Stimulated activated CD4-positive, alpha-beta T cell treated with anti-CD3 and anti-CD28 coated beads, Interleukin-12 subunit alpha, Interleukin-12 subunit beta, amount 100 ng/mL, for 48 hours (primary cell): ENCODE data around the gene MASP2.
"Not testable (repeated sequence)": the region's sequence is repeated elsewhere in the genome, so short reads cannot be mapped to it uniquely, and the experiment has no call there.

ENCODE experiments used
- DNase-seq, 3 donors: peaks; one replicate each; pipeline ENCODE4 v3.0.0-alpha.2; 2020; ENCODE audit warnings: low read depth in 2 of 3, low spot score in 1 of 3

Gene MASP2

GRCh38 chr1:10992004-10992403 lies 55.0 kb downstream of the MASP2 start:
- DNase-seq = not testable (repeated sequence)

DNA sequence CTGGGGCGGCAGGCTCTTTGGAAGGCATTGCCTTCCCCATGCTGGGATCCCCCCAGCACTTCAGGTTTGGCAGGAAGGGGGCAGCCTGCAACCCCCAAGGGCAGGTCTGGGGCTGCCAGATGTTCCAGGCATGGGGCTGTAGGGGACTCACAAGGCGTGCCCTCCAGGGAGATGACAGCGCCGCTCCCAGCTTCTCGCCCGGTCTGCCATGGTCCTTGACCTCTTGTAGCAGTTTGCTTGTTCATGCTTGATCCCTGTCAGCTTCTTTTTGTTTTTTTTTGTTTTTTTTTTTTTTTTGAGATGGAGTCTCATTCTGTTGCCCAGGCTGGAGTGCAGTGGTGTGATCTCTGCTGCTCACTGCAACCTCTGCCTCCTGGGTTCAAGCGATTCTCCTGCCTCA lies 56.2 kb downstream of the MASP2 start:
- DNase-seq = no peak

- DNase-seq = not testable (repeated sequence)
Observed at GRCh38 chr1:10989920-10990516, 57.0 kb downstream of the MASP2 start.

GRCh38 chr1:10989095-10989494 lies 57.9 kb downstream of the MASP2 start:
- no peak for DNase-seq

- DNase-seq = no peak
Observed at GRCh38 chr1:10987840-10988417, 59.1 kb downstream of the MASP2 start.

- no peak for DNase-seq
Observed at GRCh38 chr1:10986525-10986890, 60.5 kb downstream of the MASP2 start.

DNA sequence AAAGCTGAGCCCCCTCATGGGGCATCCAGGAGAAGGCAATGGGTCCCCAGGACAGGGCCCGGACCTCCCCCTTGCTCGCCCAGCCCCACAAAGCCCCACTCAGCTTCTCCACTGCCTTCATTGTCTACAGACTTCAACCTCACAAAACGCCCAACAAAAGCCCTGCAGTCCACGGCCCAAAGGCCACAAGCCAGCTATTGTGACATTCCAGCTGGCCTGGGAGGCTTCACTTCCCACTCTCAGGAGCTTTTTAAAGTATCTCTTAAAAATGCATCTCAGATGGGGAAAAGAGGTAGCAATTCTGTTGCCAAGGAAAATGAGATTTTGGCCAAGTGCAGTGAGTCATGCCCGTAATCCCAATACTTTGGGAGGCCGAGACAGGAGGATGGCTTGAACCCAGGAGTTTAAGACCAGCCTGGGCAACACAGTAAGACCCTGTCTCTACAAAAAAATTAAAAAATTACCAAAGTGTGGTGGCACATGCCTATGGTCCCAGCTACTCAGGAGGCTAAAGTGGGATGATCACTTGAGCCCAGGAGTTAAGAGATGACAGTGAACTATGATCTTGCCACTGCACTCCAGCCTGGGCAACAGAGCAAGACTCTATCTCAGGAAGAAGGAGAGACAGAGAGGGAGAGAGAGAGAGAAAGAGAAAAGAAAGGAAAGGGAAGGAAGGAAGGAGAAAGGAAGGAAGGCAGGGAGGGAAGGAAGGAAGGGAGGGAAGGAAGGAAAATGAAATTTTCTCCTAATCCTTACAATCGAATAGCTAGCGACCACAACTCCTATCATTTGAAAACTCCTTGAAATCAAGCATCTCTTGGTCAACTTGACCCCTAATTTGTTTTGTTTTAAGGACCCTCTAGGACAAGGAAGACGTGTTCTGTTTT lies 66.0 kb downstream of the MASP2 start:
- DNase-seq = no peak

GRCh38 chr1:10980094-10980577 lies 66.9 kb downstream of the MASP2 start:
- DNase-seq = no peak

GRCh38 chr1:10979483-10979920 lies 67.5 kb downstream of the MASP2 start:
- no peak for DNase-seq

GRCh38 chr1:10978719-10979118 lies 68.3 kb downstream of the MASP2 start:
- DNase-seq = no peak
